A673 (cell line): ENCODE results near the gene ITIH5. TPM values are rescaled to one million over a fixed set of nuclear protein-coding genes. Genes with fewer than 3 reads are reported as not detected.

Experiments
- BruUV-seq: library from RNA; stranded (reverse); fragments of 400-500 nt; replicated peaks from 2 replicates; lab custom pipeline; 2021; lab: Mats Ljungman, UMichigan
- CTCF ChIA-PET: fragments of 300-600 bp; sonication (Branson Sonifier 250); formaldehyde crosslinking; loops from one replicate; lab custom pipeline; 2022; ENCODE audit warnings: antibody characterized with exemption; lab: Charles Lee
- POLR2A ChIA-PET: fragments of 300-600 bp; sonication (Branson Sonifier 250); formaldehyde crosslinking; loops from one replicate; lab custom pipeline; 2022; ENCODE audit warnings: antibody characterized with exemption; ENCODE audit not compliant: low non-redundant PET; lab: Charles Lee
- DNase-seq: peaks from one replicate; pipeline ENCODE4 v3.0.0-alpha.2; 2015; ENCODE audit warnings: low spot score
- H3K27ac ChIP-seq: fragments of 200-600 bp; sonication (generic); 2 replicates; pipeline ENCODE4 v1.5.1; 2016; ENCODE audit warnings: mixed run types, low read depth, mild to moderate bottlenecking, mixed read lengths, antibody characterized with exemption, low read length; ENCODE audit not compliant: poor library complexity, severe bottlenecking
- H3K27me3 ChIP-seq: fragments of 200-600 bp; sonication (generic); replicated peaks from 2 replicates; pipeline ENCODE4 v1.6.1; 2017; ENCODE audit warnings: mixed run types, low read depth, mild to moderate bottlenecking, mixed read lengths, antibody characterized with exemption, low read length; ENCODE audit not compliant: insufficient read depth, poor library complexity
- H3K36me3 ChIP-seq: fragments of 200-600 bp; sonication (generic); 2 replicates; pipeline ENCODE4 v1.6.1; 2016; ENCODE audit warnings: mixed run types, mild to moderate bottlenecking, mixed read lengths, antibody characterized with exemption, low read length; ENCODE audit not compliant: insufficient read depth, poor library complexity, severe bottlenecking
- H3K4me1 ChIP-seq: fragments of 200-600 bp; sonication (generic); 2 replicates; pipeline ENCODE4 v1.6.1; 2017; ENCODE audit warnings: mixed run types, mild to moderate bottlenecking, mixed read lengths, antibody characterized with exemption, low read length; ENCODE audit not compliant: insufficient read depth, poor library complexity, severe bottlenecking
- H3K4me3 ChIP-seq: fragments of 200-600 bp; sonication (generic); 2 replicates; pipeline ENCODE4 v1.5.1; 2016; ENCODE audit warnings: low read depth, mixed run types, mild to moderate bottlenecking, mixed read lengths, low read length; ENCODE audit not compliant: poor library complexity, severe bottlenecking
- H3K9me3 ChIP-seq: fragments of 200-600 bp; sonication (generic); 2 replicates; pipeline ENCODE4 v1.6.1; 2016; ENCODE audit warnings: mixed run types, low read depth, mild to moderate bottlenecking, mixed read lengths, antibody characterized with exemption, low read length; ENCODE audit not compliant: poor library complexity, severe bottlenecking
- CTCF ChIP-seq: fragments of 300-800, 200-600 bp; sonication (generic); conservative IDR thresholded peaks from 2 replicates; pipeline ENCODE4 v1.5.1; 2017; ENCODE audit warnings: low read depth, mild to moderate bottlenecking, antibody characterized with exemption, low read length, moderate library complexity, mixed read lengths
- EZH2 ChIP-seq: fragments of 200-600 bp; sonication (generic); IDR thresholded peaks from 2 replicates; pipeline ENCODE4 v1.6.1; 2017; ENCODE audit warnings: borderline replicate concordance, low read depth, mild to moderate bottlenecking, mixed read lengths, antibody characterized with exemption, low read length; ENCODE audit not compliant: poor library complexity, severe bottlenecking
- intact Hi-C: fragments of 100-400 bp; cut with micrococcal nuclease; formaldehyde crosslinking; loops from one replicate; pipeline ENCODE4 v1.10.0; 2022; ENCODE audit not compliant: unreplicated experiment
- total RNA-seq: library from RNA; stranded (reverse); gene quantifications from 2 replicates; pipeline ENCODE4 v1.2.3, GENCODE V29; 2021

ITIH5 gene
- total RNA-seq, 1 experiment from 2014 or later = not detected

DNA sequence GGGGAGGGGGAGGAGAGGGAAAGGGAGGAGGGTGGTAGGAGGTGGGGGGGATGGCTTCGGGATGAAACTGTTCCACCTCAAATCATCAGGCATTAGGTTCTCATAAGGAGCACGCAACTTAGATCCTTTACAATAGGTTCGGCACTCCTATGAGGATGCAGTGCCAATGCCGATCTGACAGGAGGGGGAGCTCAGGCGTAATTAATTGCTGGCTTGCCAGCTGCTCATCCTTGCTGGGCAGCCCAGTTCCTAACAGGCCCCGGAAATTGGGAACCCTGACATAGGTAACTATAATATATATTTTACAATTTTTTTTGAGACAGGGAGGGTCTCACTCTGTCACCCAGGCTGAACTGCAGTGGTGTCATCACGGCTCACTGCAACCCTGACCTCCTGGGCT, 137.1 kb downstream of the ITIH5 start:
- DNase-seq = peak; percentile 49
- ChIA-PET POLR2A (no interaction called here), CTCF (interaction anchor here (0.5 to 3.0 kb wide), 3 partner anchors 94 to 158 kb away, joined by 3 to 23 read pairs (median 3); no protein-coding TSS in a partner anchor)
- Histone ChIP-seq H3K27me3 (no peaks in the 10 kb centered on the region), H3K4me3 (no peak overlapping the region), H3K4me1 (peaks cover 18% of the 10 kb centered on the region), H3K36me3 (no peaks in the 10 kb centered on the region), H3K27ac (no peak overlapping the region), H3K9me3 (no peaks in the 10 kb centered on the region)
- intact Hi-C loops = loop anchor here (1.0 to 10.0 kb wide), 6 partner anchors 158 to 1675 kb away; partner anchors contain the start of gene GATA3
- no TSS peak for BruUV-seq
- TF ChIP-seq CTCF = peak; percentile 52
- TF ChIP-seq EZH2 = no peak

- BruUV-seq = no TSS peak
- CTCF ChIA-PET = no interaction called here
Observed at GRCh38 chr10:7527468-7527867, 139.3 kb downstream of the ITIH5 start.

GRCh38 chr10:7526017-7526400, 140.8 kb downstream of the ITIH5 start:
- CTCF ChIA-PET = interaction anchor here (0.5 to 1.9 kb wide), 22 partner anchors 9 to 1786 kb away, joined by 3 to 72 read pairs (median 4); partner anchors contain the start of gene TAF3
- TF ChIP-seq CTCF = no peak
- TF ChIP-seq EZH2 = no peak
- no TSS peak for BruUV-seq
- no peak for DNase-seq
- intact Hi-C loops = loop anchor here (5.0 to 10.0 kb wide), 5 partner anchors 229 to 1679 kb away; partner anchors contain the start of gene GATA3
- H3K9me3 ChIP-seq = no peaks in the 10 kb centered on the region
- peaks cover 3% of the 10 kb centered on the region for H3K4me1 ChIP-seq
- H3K36me3 ChIP-seq = no peaks in the 10 kb centered on the region
- peak overlapping the region; percentile 13 for H3K4me3 ChIP-seq
- H3K27me3 ChIP-seq = no peaks in the 10 kb centered on the region
- H3K27ac ChIP-seq = no peak overlapping the region
- POLR2A ChIA-PET = no interaction called here

More at GRCh38 chr10:7527468-7527867, 139.3 kb downstream of the ITIH5 start:
- no peak for DNase-seq
- POLR2A ChIA-PET = no interaction called here
- H3K4me3 ChIP-seq = no peak overlapping the region
- intact Hi-C loops = loop anchor here (5.0 to 10.0 kb wide), 5 partner anchors 227 to 1677 kb away; partner anchors contain the start of gene GATA3
- no peak for TF ChIP-seq EZH2
- TF ChIP-seq CTCF = no peak
- H3K9me3 ChIP-seq = no peaks in the 10 kb centered on the region
- peaks cover 3% of the 10 kb centered on the region for H3K4me1 ChIP-seq
- H3K27me3 ChIP-seq = no peaks in the 10 kb centered on the region
- H3K27ac ChIP-seq = no peak overlapping the region
- no peaks in the 10 kb centered on the region for H3K36me3 ChIP-seq
